HUES48 (cell line): ENCODE results near the gene ZEB2.

ENCODE experiments used
- H3K27ac ChIP-seq: one replicate; pipeline ENCODE4 v1.7.0; 2013; ENCODE audit warnings: low read depth, low read length, inconsistent platforms
- H3K27me3 ChIP-seq: 2 replicates; pipeline ENCODE4 v1.6.1; 2013; ENCODE audit warnings: mild to moderate bottlenecking, low read length; ENCODE audit not compliant: control insufficient read depth, insufficient read depth
- H3K36me3 ChIP-seq: 2 replicates; pipeline ENCODE4 v1.6.1; 2013; ENCODE audit warnings: low read length; ENCODE audit not compliant: control insufficient read depth, insufficient read depth
- H3K4me1 ChIP-seq: 2 replicates; pipeline ENCODE4 v1.6.1; 2013; ENCODE audit warnings: mild to moderate bottlenecking, low read length; ENCODE audit not compliant: control insufficient read depth, insufficient read depth
- H3K4me3 ChIP-seq: 2 replicates; pipeline ENCODE4 v1.5.1; 2013; ENCODE audit warnings: mild to moderate bottlenecking, low read depth, low read length
- H3K9ac ChIP-seq: 2 replicates; pipeline ENCODE4 v1.6.1; 2013; ENCODE audit warnings: mild to moderate bottlenecking, low read depth, low read length, moderate library complexity
- H3K9me3 ChIP-seq: 2 replicates; pipeline ENCODE4 v1.6.1; 2013; ENCODE audit warnings: low read length; ENCODE audit not compliant: control insufficient read depth, insufficient read depth

Gene ZEB2

DNA sequence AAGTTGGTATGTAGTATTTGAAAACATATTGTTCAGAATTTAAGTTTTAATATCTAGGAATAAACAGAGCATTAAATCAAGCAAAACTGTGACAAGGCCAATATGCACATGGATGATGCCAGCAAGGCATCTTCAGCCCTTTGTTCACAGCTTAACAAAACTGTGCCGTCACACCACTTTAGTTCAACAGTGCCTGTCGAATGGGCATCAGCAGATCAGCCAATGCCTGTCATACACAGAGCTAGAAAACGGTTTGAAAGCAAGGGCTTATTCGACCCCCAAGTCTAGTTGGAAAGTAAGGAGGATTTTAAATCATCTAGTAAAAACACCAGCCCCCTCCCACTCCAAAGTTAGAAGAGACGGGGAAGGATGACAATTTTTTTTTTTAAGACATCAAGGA, 16.7 kb downstream of the ZEB2 start:
- no peak overlapping the region for H3K9ac ChIP-seq
- no peaks in the 10 kb centered on the region for H3K36me3 ChIP-seq
- H3K9me3 ChIP-seq: no peaks in the 10 kb centered on the region
- no peak overlapping the region for H3K4me3 ChIP-seq
- H3K4me1 ChIP-seq: peaks cover 52% of the 10 kb centered on the region
- peaks cover 18% of the 10 kb centered on the region for H3K27me3 ChIP-seq
- H3K27ac ChIP-seq: no peak overlapping the region

GRCh38 chr2:144502369-144502768, 17.6 kb downstream of the ZEB2 start:
- Histone ChIP-seq H3K9ac (no peak overlapping the region), H3K27ac (no peak overlapping the region), H3K4me3 (no peak overlapping the region), H3K36me3 (no peaks in the 10 kb centered on the region), H3K4me1 (peaks cover 45% of the 10 kb centered on the region), H3K27me3 (peaks cover 9% of the 10 kb centered on the region; the same call in 1 of the 2 replicates), H3K9me3 (no peaks in the 10 kb centered on the region)

- no peaks in the 10 kb centered on the region for H3K36me3 ChIP-seq
- H3K4me1 ChIP-seq: peaks cover 45% of the 10 kb centered on the region
- no peak overlapping the region for H3K4me3 ChIP-seq
- 0 out of 2 replicates have a peak, but pooled peaks cover 6% of the 10 kb centered on the region for H3K27me3 ChIP-seq
- no peak overlapping the region for H3K27ac ChIP-seq
- H3K9me3 ChIP-seq: no peaks in the 10 kb centered on the region
- no peak overlapping the region for H3K9ac ChIP-seq
These were observed 18.3 kb downstream of the ZEB2 start for GRCh38 chr2:144501627-144502026.

GRCh38 chr2:144501118-144501517, 18.8 kb downstream of the ZEB2 start:
- H3K27ac ChIP-seq: no peak overlapping the region
- no peak overlapping the region for H3K9ac ChIP-seq
- no peaks in the 10 kb centered on the region for H3K9me3 ChIP-seq
- H3K4me3 ChIP-seq: no peak overlapping the region
- 0 out of 2 replicates have a peak, but pooled peaks cover under 1% of the 10 kb centered on the region for H3K27me3 ChIP-seq
- H3K36me3 ChIP-seq: no peaks in the 10 kb centered on the region
- H3K4me1 ChIP-seq: peaks cover 45% of the 10 kb centered on the region

- H3K27me3 ChIP-seq: no peaks in the 10 kb centered on the region
- H3K9ac ChIP-seq: no peak overlapping the region
- no peak overlapping the region for H3K27ac ChIP-seq
- H3K36me3 ChIP-seq: no peaks in the 10 kb centered on the region
- H3K4me3 ChIP-seq: no peak overlapping the region
- H3K9me3 ChIP-seq: no peaks in the 10 kb centered on the region
- peaks cover 41% of the 10 kb centered on the region for H3K4me1 ChIP-seq
These were observed 19.4 kb downstream of the ZEB2 start for GRCh38 chr2:144500563-144500962.

- H3K36me3 ChIP-seq: no peaks in the 10 kb centered on the region
- H3K4me3 ChIP-seq: no peak overlapping the region
- H3K9me3 ChIP-seq: no peaks in the 10 kb centered on the region
- H3K27me3 ChIP-seq: no peaks in the 10 kb centered on the region
- H3K4me1 ChIP-seq: peaks cover 20% of the 10 kb centered on the region
- H3K27ac ChIP-seq: no peak overlapping the region
- H3K9ac ChIP-seq: no peak overlapping the region
These were observed 21.6 kb downstream of the ZEB2 start for GRCh38 chr2:144498277-144498676.

DNA sequence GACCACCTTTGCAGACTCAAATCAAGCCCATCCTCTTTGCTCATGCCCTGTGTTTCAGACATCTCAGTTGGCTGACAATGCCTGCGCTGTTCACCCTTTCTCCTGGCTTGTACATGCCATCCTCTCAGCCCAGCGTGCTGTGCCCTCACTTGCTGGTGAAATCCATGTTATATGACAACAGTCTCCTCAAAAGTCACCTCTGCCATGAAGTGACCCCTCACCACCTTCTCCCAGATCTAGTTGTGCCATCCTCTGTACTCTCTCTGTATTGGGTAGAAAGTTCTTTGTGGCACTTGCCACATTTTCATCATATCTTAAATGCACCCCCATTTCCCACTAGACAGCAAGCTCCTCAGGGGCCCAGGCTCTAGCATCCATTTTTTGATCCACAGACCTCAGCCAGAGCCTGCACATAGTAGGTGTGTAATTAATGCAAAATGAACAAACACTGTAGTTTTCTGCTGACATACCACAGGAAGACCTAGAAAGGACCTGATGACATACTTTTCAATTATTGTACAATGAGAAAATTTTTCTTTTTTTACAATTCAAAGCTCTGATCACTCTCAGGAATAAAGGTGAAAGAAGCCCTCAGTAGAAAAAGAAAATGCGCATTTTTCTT, 22.8 kb downstream of the ZEB2 start:
- Histone ChIP-seq H3K9me3 (no peaks in the 10 kb centered on the region), H3K9ac (no peak overlapping the region), H3K4me1 (peaks cover 12% of the 10 kb centered on the region), H3K36me3 (no peaks in the 10 kb centered on the region), H3K4me3 (no peak overlapping the region), H3K27me3 (no peaks in the 10 kb centered on the region), H3K27ac (no peak overlapping the region)

GRCh38 chr2:144496092-144496976, 23.6 kb downstream of the ZEB2 start:
- Histone ChIP-seq H3K4me1 (peaks cover 12% of the 10 kb centered on the region; the same call in 1 of the 2 replicates), H3K9me3 (no peaks in the 10 kb centered on the region), H3K9ac (no peak overlapping the region), H3K27me3 (no peaks in the 10 kb centered on the region), H3K36me3 (no peaks in the 10 kb centered on the region), H3K27ac (no peak overlapping the region), H3K4me3 (no peak overlapping the region)

- Histone ChIP-seq H3K27ac (peak overlapping the region; percentile 7), H3K9ac (no peak overlapping the region), H3K4me3 (no peak overlapping the region), H3K36me3 (no peaks in the 10 kb centered on the region), H3K9me3 (no peaks in the 10 kb centered on the region), H3K27me3 (no peaks in the 10 kb centered on the region), H3K4me1 (peaks cover 8% of the 10 kb centered on the region; the same call in 1 of the 2 replicates)
These were observed 24.5 kb downstream of the ZEB2 start for GRCh38 chr2:144495227-144496091.

DNA sequence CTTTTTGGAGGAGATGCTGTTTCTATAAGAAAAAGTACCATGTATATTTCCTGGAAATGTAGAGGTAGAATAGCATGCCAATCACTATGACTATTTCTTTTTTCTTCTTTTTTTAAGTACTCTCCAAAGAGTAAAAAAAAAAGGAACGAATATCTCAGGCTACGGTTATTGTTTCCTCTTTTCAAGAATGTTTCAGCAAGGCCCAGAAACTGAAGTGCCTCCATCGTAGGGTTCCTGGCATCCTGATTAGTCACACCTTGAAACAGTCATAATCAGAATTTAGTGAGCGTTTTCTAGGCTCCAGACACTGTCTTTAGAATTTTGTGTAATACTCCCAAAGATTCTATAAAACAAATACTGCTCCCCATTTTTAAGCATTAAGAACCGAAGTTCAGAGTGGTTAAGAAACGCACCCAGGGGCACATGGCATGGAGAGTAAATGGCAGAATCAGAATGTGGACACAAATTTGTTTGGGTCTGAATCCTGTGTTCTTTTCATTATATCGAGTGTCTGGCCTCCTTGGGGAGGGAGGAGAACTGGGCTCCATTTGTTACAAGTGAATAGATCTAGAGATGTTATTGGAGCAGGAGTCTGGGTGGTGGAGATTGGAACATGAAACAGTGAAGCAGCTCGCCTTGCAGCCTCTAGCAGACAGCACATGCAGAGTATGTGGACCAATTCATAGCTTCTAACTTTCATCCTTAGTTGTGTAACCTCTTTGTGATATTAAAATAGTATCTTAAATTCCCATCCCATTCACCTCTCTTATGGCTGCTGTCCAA, 26.7 kb downstream of the ZEB2 start:
- H3K27me3 ChIP-seq: no peaks in the 10 kb centered on the region
- no peaks in the 10 kb centered on the region for H3K4me1 ChIP-seq
- H3K9me3 ChIP-seq: no peaks in the 10 kb centered on the region
- no peak overlapping the region for H3K27ac ChIP-seq
- no peak overlapping the region for H3K9ac ChIP-seq
- H3K36me3 ChIP-seq: no peaks in the 10 kb centered on the region
- H3K4me3 ChIP-seq: no peak overlapping the region
